T-cell (primary cell): ENCODE results near the gene RPL13A. TPM values are rescaled to one million over a fixed set of nuclear protein-coding genes. Genes with fewer than 3 reads are reported as not detected.

ENCODE experiments used
- ATAC-seq, 4 experiments: fragments of 200-7000 bp in 3 of 4; fragments of 150-1000 bp in 1 of 4; cut with Tn5 transposase; replicated peaks in 1 of 4; 1 replicate in 3 of 4; 2 replicates in 1 of 4; pipeline ENCODE4 v1.10.0; 2021; ENCODE audit warnings: moderate library complexity in 3 of 4, mild to moderate bottlenecking in 2 of 4, moderate number of reproducible peaks in 1 of 4
- CTCF ChIA-PET, 2 donors: fragments of 300-600 bp; sonication (Branson Sonifier 250); formaldehyde crosslinking; loops; one replicate each; lab custom pipeline; 2022; ENCODE audit warnings: antibody characterized with exemption in 2 of 2; lab: Charles Lee
- POLR2A ChIA-PET, 2 donors: fragments of 300-600 bp; sonication (Branson Sonifier 250); formaldehyde crosslinking; loops; one replicate each; lab custom pipeline; 2022; ENCODE audit warnings: antibody characterized with exemption in 2 of 2; lab: Charles Lee
- DNase-seq, 35 experiments: peaks; one replicate each; pipeline versions ENCODE4 v3.0.0 to v3.0.0-alpha.2; 2013 to 2023
- H3K27ac ChIP-seq: one replicate; pipeline ENCODE4 v1.5.1; 2013; ENCODE audit warnings: low read length
- H3K27me3 ChIP-seq, 2 experiments: replicated peaks in 1 of 2; 1 replicate in 1 of 2; 2 replicates in 1 of 2; pipeline versions ENCODE4 v1.6.1 to v1.7.0; 2013; ENCODE audit warnings: low read length in 1 of 2, mixed read lengths in 1 of 2; ENCODE audit not compliant: control insufficient read depth in 2 of 2, insufficient read depth in 2 of 2; ENCODE audit errors: extremely low read depth in 1 of 2
- H3K36me3 ChIP-seq, 2 donors: 1 replicate in 1 of 2; 2 replicates in 1 of 2; pipeline versions ENCODE4 v1.6.1 to v1.7.0; 2013; ENCODE audit warnings: low read length in 1 of 2; ENCODE audit not compliant: control insufficient read depth in 2 of 2, insufficient read depth in 1 of 2; ENCODE audit errors: extremely low read depth in 1 of 2
- H3K4me1 ChIP-seq, 2 experiments: 1 replicate in 1 of 2; 2 replicates in 1 of 2; pipeline versions ENCODE4 v1.6.1 to v1.7.0; 2013; ENCODE audit warnings: low read length in 2 of 2, mixed read lengths in 1 of 2; ENCODE audit not compliant: insufficient read depth in 2 of 2, control insufficient read depth in 1 of 2; ENCODE audit errors: extremely low read depth in 1 of 2
- H3K4me3 ChIP-seq, 2 donors: 1 replicate in 1 of 2; 2 replicates in 1 of 2; pipeline versions ENCODE4 v1.5.1 to v1.7.0; 2013; ENCODE audit warnings: mild to moderate bottlenecking in 2 of 2, low read length in 1 of 2, moderate library complexity in 1 of 2; ENCODE audit not compliant: control insufficient read depth in 1 of 2; ENCODE audit errors: extremely low read depth in 1 of 2
- H3K9me3 ChIP-seq: 2 replicates; pipeline ENCODE4 v1.7.0; 2013
- H3K27ac Mint-ChIP-seq, 2 donors: one replicate each; pipeline ENCODE4 v1.8.0; 2020 to 2021; ENCODE audit warnings: mild to moderate bottlenecking in 2 of 2, mixed read lengths in 2 of 2
- H3K27me3 Mint-ChIP-seq, 2 donors: one replicate each; pipeline ENCODE4 v1.8.0; 2021 to 2022; ENCODE audit warnings: mixed read lengths in 2 of 2
- H3K36me3 Mint-ChIP-seq: one replicate; pipeline ENCODE4 v1.8.0; 2021; ENCODE audit warnings: mixed read lengths
- H3K4me1 Mint-ChIP-seq, 3 donors: one replicate each; pipeline ENCODE4 v1.8.0; 2020 to 2022; ENCODE audit warnings: mixed read lengths in 3 of 3, mild to moderate bottlenecking in 1 of 3
- H3K4me3 Mint-ChIP-seq, 3 donors: one replicate each; pipeline ENCODE4 v1.8.0; 2020 to 2022; ENCODE audit warnings: mild to moderate bottlenecking in 3 of 3, mixed read lengths in 3 of 3, moderate library complexity in 3 of 3
- H3K9me3 Mint-ChIP-seq, 3 donors: one replicate each; pipeline ENCODE4 v1.8.0; 2020 to 2022; ENCODE audit warnings: mixed read lengths in 3 of 3
- WGBS: methylation state at CpG from one replicate; pipeline ENCODE4 v1.1.5; 2013; ENCODE audit warnings: missing lambda C conversion rate; ENCODE audit not compliant: insufficient coverage; 5-methylcytosine and 5-hydroxymethylcytosine counted together
- total RNA-seq, 35 experiments: library from RNA in 6 of 35; stranded (reverse) in 6 of 35; fragments of 120-200 nt in 1 of 35; gene quantifications; one replicate each; pipeline versions ENCODE4 v1.2.1 to v1.2.4 and lab custom pipeline; 2013 to 2026

The RPL13A gene
- total RNA-seq, 5 donors from 2014 or later (not counting 1 experiment from before 2014, with no cell fraction given), result 5,307 to 6,396 (median 5,878) TPM

- Mint-ChIP-seq H3K4me3 (peak overlapping the region; percentile 99), H3K27ac (peak overlapping the region; percentile 94 to 96), H3K36me3 (peaks cover 62% of the 10 kb centered on the region), H3K4me1 (peaks cover 53 to 70% (median 70%) of the 10 kb centered on the region in 3 donors), H3K9me3 (no peaks in the 10 kb centered on the region), H3K27me3 (no peaks in the 10 kb centered on the region)
- no peaks in the 10 kb centered on the region for H3K27me3 ChIP-seq
- POLR2A ChIA-PET, result interaction anchor here in 1 of 2 donors (0.9 kb wide), 1 partner anchor 14 kb away, joined by 3 read pairs; no protein-coding TSS in a partner anchor
- ATAC-seq, result no peak
- H3K4me1 ChIP-seq, result peaks cover 17 to 65% of the 10 kb centered on the region in 2 experiments
- H3K9me3 ChIP-seq, result no peaks in the 10 kb centered on the region
- WGBS, result 29% methylated on average over 9 of the region's 15 CpGs
- peak overlapping the region; percentile 85 for H3K27ac ChIP-seq
- DNase-seq, result peak in 2 of 35 experiments; percentile 43 to 68
- H3K36me3 ChIP-seq, result peaks cover 21 to 65% of the 10 kb centered on the region in 2 donors
- CTCF ChIA-PET, result interaction anchor here in 1 of 2 donors (0.7 to 1.2 kb wide), 2 partner anchors 19 to 170 kb away, joined by 4 to 6 read pairs; no protein-coding TSS in a partner anchor
- peak overlapping the region; percentile 89 to 99 for H3K4me3 ChIP-seq
Measured at GRCh38 chr19:49489601-49490167, 2.3 kb downstream of the RPL13A start.

- Histone ChIP-seq H3K27me3 (no peaks in the 10 kb centered on the region), H3K4me3 (peak overlapping the region in 1 of 2 donors; percentile 89), H3K36me3 (peaks cover 21 to 57% of the 10 kb centered on the region in 2 donors), H3K9me3 (no peaks in the 10 kb centered on the region), H3K4me1 (peaks cover 17 to 72% of the 10 kb centered on the region in 2 experiments), H3K27ac (peak overlapping the region; percentile 85)
- no peaks in the 10 kb centered on the region for H3K27me3 Mint-ChIP-seq
- peak in 2 of 35 experiments; percentile 16 to 31 for DNase-seq
- no peaks in the 10 kb centered on the region for H3K9me3 Mint-ChIP-seq
- peaks cover 62% of the 10 kb centered on the region for H3K36me3 Mint-ChIP-seq
- ChIA-PET CTCF (interaction anchor here in 1 of 2 donors (0.7 kb wide), 1 partner anchor 174 kb away, joined by 3 read pairs; no protein-coding TSS in a partner anchor), POLR2A (interaction anchor here in 1 of 2 donors (0.6 kb wide), 1 partner anchor 9 kb away, joined by 3 read pairs; no protein-coding TSS in a partner anchor)
- H3K4me3 Mint-ChIP-seq, result peak overlapping the region; percentile 99
- peaks cover 58 to 74% (median 71%) of the 10 kb centered on the region in 3 donors for H3K4me1 Mint-ChIP-seq
- no peak for ATAC-seq
- 65% methylated on average over 16 of the region's 27 CpGs for WGBS
- peak overlapping the region; percentile 94 to 96 for H3K27ac Mint-ChIP-seq
Measured at GRCh38 chr19:49490287-49491029, 3.0 kb downstream of the RPL13A start.

GRCh38 chr19:49491030-49491803, 3.8 kb downstream of the RPL13A start:
- ATAC-seq, result no peak
- Mint-ChIP-seq H3K27ac (peak overlapping the region; percentile 88 to 94), H3K4me3 (peak overlapping the region; percentile 17 to 99 (median 31)), H3K27me3 (no peaks in the 10 kb centered on the region), H3K4me1 (peaks cover 58 to 76% (median 69%) of the 10 kb centered on the region in 3 donors), H3K9me3 (no peaks in the 10 kb centered on the region), H3K36me3 (peaks cover 56% of the 10 kb centered on the region)
- ChIA-PET POLR2A (interaction anchor here in 1 of 2 donors (0.6 kb wide), 1 partner anchor 8 kb away, joined by 3 read pairs; no protein-coding TSS in a partner anchor), CTCF (interaction anchor here in 1 of 2 donors (0.7 kb wide), 1 partner anchor 173 kb away, joined by 3 read pairs; no protein-coding TSS in a partner anchor)
- Histone ChIP-seq H3K27ac (peak overlapping the region; percentile 85), H3K36me3 (peaks cover 20 to 50% of the 10 kb centered on the region in 2 donors), H3K9me3 (no peaks in the 10 kb centered on the region), H3K27me3 (no peaks in the 10 kb centered on the region), H3K4me1 (peaks cover 17 to 73% of the 10 kb centered on the region in 2 experiments), H3K4me3 (no peak overlapping the region)
- WGBS, result 86% methylated on average over 8 of the region's 17 CpGs
- no peak for DNase-seq

- Mint-ChIP-seq H3K27ac (peak overlapping the region; percentile 85 to 88), H3K9me3 (no peaks in the 10 kb centered on the region), H3K27me3 (no peaks in the 10 kb centered on the region), H3K36me3 (peaks cover 55% of the 10 kb centered on the region), H3K4me1 (peaks cover 57 to 75% (median 71%) of the 10 kb centered on the region in 3 donors), H3K4me3 (no peak overlapping the region)
- ChIA-PET CTCF (interaction anchor here in 1 of 2 donors (1.0 kb wide), 2 partner anchors 14 to 77 kb away, joined by 4 to 5 read pairs; no protein-coding TSS in a partner anchor), POLR2A (interaction anchor here in 1 of 2 donors (0.5 kb wide), 1 partner anchor 170 kb away, joined by 4 read pairs; no protein-coding TSS in a partner anchor)
- no peak for ATAC-seq
- Histone ChIP-seq H3K4me1 (peaks cover 17 to 68% of the 10 kb centered on the region in 2 experiments), H3K27me3 (no peaks in the 10 kb centered on the region), H3K4me3 (no peak overlapping the region), H3K27ac (no peak overlapping the region), H3K9me3 (no peaks in the 10 kb centered on the region), H3K36me3 (peaks cover 17 to 45% of the 10 kb centered on the region in 2 donors)
- WGBS, result 82% methylated on average over 2 of the region's 7 CpGs
- DNase-seq, result peak in 1 of 35 experiments; percentile 29
Measured at GRCh38 chr19:49491804-49492572, 4.6 kb downstream of the RPL13A start.

- Mint-ChIP-seq H3K4me3 (peak overlapping the region in 2 of 3 donors; percentile 28 to 37), H3K9me3 (no peaks in the 10 kb centered on the region), H3K36me3 (peaks cover 56% of the 10 kb centered on the region), H3K27ac (peak overlapping the region; percentile 85 to 88), H3K4me1 (peaks cover 65 to 77% (median 71%) of the 10 kb centered on the region in 3 donors), H3K27me3 (no peaks in the 10 kb centered on the region)
- POLR2A ChIA-PET, result interaction anchor here in 1 of 2 donors (0.5 kb wide), 1 partner anchor 171 kb away, joined by 4 read pairs; no protein-coding TSS in a partner anchor
- CTCF ChIA-PET, result interaction anchor here in 1 of 2 donors (0.9 to 1.0 kb wide), 3 partner anchors 13 to 76 kb away, joined by 4 to 5 read pairs (median 4); no protein-coding TSS in a partner anchor
- Histone ChIP-seq H3K27ac (peak overlapping the region; percentile 1), H3K36me3 (peaks cover 17 to 50% of the 10 kb centered on the region in 2 donors), H3K4me3 (no peak overlapping the region), H3K4me1 (peaks cover 21 to 73% of the 10 kb centered on the region in 2 experiments), H3K9me3 (no peaks in the 10 kb centered on the region), H3K27me3 (no peaks in the 10 kb centered on the region)
- ATAC-seq (no peak), DNase-seq (peak in 2 of 35 experiments; percentile 24 to 48)
- WGBS, result 74% methylated on average over 8 of the region's 12 CpGs
Measured at GRCh38 chr19:49492573-49493405, 5.4 kb downstream of the RPL13A start.
